Measurements from ENCODE around the gene SLC22A7.

Gene SLC22A7

GRCh38 chr6:43297644-43298564, at the start of gene SLC22A7:
TSS of gene SLC22A7 (plus strand) at chr6:43298260. CDS start at chr6:43298359, 99 bp downstream.
- DNase-seq (ENCODE audit: insufficient read length, low spot score): no peak
- no peak for FAIRE-seq

GRCh38 chr6:43248791-43249190, 49.3 kb upstream of the SLC22A7 start:
- FAIRE-seq (no peak), DNase-seq (ENCODE audit: insufficient read length, low spot score) (no peak)

- DNase-seq (ENCODE audit: insufficient read length, low spot score): no peak
These were observed 47.1 kb upstream of the SLC22A7 start for GRCh38 chr6:43250992-43251373.

GRCh38 chr6:43253401-43253800, 44.7 kb upstream of the SLC22A7 start:
- DNase-seq (ENCODE audit: insufficient read length, low spot score) (no peak), FAIRE-seq (no peak)

More at GRCh38 chr6:43250992-43251373, 47.1 kb upstream of the SLC22A7 start:
- no peak for FAIRE-seq

- DNase-seq (ENCODE audit: insufficient read length, low spot score) (no peak), FAIRE-seq (no peak)
These were observed 43.8 kb upstream of the SLC22A7 start for GRCh38 chr6:43254138-43254817.

GRCh38 chr6:43254846-43255245, 43.2 kb upstream of the SLC22A7 start:
- FAIRE-seq: no peak

GRCh38 chr6:43255408-43256054, 42.5 kb upstream of the SLC22A7 start:
- DNase-seq (ENCODE audit: insufficient read length, low spot score): no peak
- no peak for FAIRE-seq

More at GRCh38 chr6:43254846-43255245, 43.2 kb upstream of the SLC22A7 start:
- DNase-seq (ENCODE audit: insufficient read length, low spot score): no peak

GRCh38 chr6:43256670-43257366, 41.2 kb upstream of the SLC22A7 start:
- DNase-seq (ENCODE audit: insufficient read length, low spot score) (no peak), FAIRE-seq (no peak)

GRCh38 chr6:43257367-43258145, 40.5 kb upstream of the SLC22A7 start:
- FAIRE-seq (no peak), DNase-seq (ENCODE audit: insufficient read length, low spot score) (no peak)

GRCh38 chr6:43258180-43258579, 39.9 kb upstream of the SLC22A7 start:
- FAIRE-seq (no peak), DNase-seq (ENCODE audit: insufficient read length, low spot score) (no peak)

- no peak for DNase-seq (ENCODE audit: insufficient read length, low spot score)
- no peak for FAIRE-seq
These were observed 39.0 kb upstream of the SLC22A7 start for GRCh38 chr6:43258807-43259686.

- DNase-seq (ENCODE audit: insufficient read length, low spot score) (no peak), FAIRE-seq (no peak)
These were observed 37.3 kb upstream of the SLC22A7 start for GRCh38 chr6:43260791-43261190.

GRCh38 chr6:43261198-43261597, 36.9 kb upstream of the SLC22A7 start:
- no peak for DNase-seq (ENCODE audit: insufficient read length, low spot score)
- no peak for FAIRE-seq

- FAIRE-seq: no peak
- DNase-seq (ENCODE audit: insufficient read length, low spot score): no peak
These were observed 35.9 kb upstream of the SLC22A7 start for GRCh38 chr6:43262000-43262779.

GRCh38 chr6:43262780-43263313, 35.2 kb upstream of the SLC22A7 start:
- DNase-seq (ENCODE audit: insufficient read length, low spot score) (no peak), FAIRE-seq (no peak)

GRCh38 chr6:43263314-43264178, 34.5 kb upstream of the SLC22A7 start:
- DNase-seq (ENCODE audit: insufficient read length, low spot score): peak; percentile 95

GRCh38 chr6:43264599-43265145, 33.4 kb upstream of the SLC22A7 start:
- FAIRE-seq (no peak), DNase-seq (ENCODE audit: insufficient read length, low spot score) (no peak)

More at GRCh38 chr6:43263314-43264178, 34.5 kb upstream of the SLC22A7 start:
- peak; percentile 98 for FAIRE-seq
